NOMO-1 treated with DMSO at 0.1 percent for 48 hours (cell line): Measurements from ENCODE around the gene TADA2B.

Experiments
- DNase-seq: peaks from one replicate; lab custom pipeline; 2025; ENCODE audit not compliant: unreplicated experiment; lab: John Stamatoyannopoulos, UW

The TADA2B gene

GRCh38 chr4:7040765-7041164 lies 2.4 kb upstream of the TADA2B start:
- peak; percentile 78 for DNase-seq

GRCh38 chr4:7041246-7041645 lies 1.9 kb upstream of the TADA2B start:
- no peak for DNase-seq

DNA sequence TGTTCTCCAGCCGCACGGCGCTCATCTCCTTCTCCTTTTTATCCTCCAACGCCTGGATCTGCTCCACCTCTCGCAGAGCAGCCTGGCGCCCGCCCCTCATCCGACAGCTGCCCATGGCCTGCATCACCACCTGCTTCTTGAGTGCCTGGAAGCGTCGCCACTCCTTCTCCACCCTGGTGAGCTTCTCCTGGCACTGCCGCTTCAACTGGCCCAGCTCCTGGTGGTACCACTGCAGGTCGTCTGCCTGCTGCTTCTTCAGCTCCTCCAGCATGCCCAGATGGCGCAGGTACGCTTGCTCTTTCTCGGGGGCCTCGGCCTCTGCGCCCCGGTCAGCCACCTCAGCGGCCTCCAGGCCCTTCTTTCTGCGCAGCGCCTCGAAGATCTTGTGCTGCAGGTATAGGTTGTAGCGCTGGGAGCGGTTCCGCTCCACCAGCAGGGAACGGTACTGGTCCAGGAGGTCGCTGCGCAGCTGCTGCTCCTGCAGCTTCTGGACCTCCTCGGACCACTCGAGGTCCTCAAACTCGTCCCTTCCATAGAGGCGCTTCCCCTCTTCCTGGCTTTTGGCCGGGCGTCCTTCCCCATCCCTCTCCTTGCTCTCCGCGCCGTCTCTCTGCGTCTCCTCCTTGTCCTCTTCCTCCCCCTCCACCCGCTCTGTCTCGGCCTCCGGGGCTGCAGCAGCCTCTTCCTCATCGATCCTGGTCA lies 1.2 kb upstream of the TADA2B start:
- DNase-seq = no peak

DNA sequence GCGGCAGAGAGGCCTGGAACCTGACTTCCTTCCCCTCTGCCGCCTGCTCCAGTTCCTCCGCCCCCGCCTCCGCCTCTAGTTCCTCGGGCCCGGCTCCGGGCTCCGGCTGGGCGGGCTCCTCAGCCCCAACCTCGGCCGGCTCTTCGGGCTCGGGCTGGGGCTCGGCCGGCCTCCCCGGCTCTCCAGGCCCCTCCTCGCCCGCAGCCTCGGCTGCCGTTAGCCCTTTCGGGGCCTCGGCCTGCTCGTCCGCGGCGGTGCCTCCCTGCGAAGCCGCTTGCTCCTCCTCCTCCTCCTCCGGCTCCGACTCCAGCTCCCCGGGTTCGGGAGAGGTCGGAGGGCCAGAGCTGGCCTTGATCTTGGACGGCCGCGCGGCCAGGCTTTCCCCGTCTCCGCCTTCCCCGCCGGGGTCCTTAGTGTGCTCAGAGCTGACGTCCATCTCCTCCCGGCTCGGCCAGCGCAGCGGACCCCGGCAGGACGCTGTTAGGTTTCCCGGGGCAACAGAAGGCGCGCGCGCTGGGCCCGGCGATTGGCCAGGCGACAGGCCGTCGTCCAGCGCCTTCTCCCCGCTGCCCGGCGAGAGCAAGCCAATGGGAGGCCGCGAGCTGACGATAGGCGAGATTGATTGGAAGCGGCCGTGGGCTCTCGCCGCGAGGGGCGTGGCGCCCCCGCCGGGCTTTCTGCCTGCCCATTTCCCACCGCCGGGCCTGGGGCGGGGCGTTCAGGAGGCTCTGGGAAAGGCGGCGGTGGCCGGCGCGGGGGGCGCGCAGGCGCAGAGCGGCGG lies 479 bp upstream of the TADA2B start:
- DNase-seq = peak; percentile 97

DNA sequence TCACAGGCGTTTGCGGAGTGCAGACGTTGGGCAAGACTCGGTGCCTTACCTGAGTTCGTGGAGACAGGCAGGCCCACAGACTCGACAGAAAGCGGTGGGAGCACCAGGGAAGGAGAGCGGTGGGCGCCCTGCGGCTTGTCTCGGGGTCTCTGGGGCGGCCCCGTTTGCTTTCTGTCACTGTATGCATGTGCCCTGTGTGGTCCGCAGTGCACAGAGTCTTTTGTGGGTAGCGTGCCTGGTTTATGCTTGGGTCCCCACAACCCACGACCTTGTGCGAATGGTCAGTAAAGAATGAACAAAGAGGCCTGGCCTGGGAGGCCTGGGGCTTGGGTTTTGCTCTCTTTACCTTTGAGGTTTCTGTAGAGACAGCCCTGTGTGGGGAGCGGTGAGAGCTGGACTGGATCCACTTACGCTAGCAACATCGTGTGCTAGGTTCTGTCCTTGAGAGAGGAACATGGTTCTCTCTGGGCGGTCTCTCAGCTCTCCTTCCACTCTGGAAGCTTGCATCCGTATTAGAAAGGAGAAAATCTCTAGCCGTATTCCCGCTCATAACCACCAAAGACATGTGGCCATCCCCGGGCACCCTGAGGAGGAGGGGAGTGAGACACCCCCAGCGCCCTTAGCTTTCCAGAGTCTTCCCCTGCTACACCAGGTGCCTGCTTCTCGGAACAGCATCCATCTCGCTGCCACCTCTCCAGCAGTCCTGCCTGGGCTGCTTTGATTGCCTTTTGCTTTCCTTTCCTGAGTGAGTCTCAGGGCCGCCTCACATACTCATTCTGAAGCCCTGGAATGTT lies 1.2 kb downstream of the TADA2B start:
- no peak for DNase-seq

- DNase-seq = no peak
Measured at GRCh38 chr4:7045553-7045952, 2.4 kb downstream of the TADA2B start.

- DNase-seq = no peak
Measured at GRCh38 chr4:7045961-7046921, 3.1 kb downstream of the TADA2B start.

- no peak for DNase-seq
Measured at GRCh38 chr4:7046971-7047370, 3.8 kb downstream of the TADA2B start.

GRCh38 chr4:7048642-7049041 lies 5.5 kb downstream of the TADA2B start:
- DNase-seq = no peak

DNA sequence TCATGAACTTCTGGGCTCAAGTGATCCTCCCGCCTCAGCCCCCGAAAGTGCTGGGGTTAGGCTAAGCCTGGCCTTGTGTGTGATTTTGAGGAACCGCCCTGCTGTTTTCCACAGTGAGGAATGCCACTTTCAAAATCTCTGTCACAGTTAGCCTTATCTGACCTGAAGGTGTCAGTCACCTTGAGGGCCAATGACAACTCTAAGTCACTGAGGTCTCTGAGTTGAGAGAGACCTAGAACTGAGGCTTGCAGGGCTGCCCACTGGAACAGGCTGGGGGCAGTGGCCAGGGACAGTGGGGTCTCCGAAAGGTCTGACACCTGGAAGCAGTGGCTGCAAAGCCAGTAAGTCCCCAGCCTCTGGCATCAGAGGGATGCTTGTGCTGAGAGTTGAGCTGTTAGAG lies 6.1 kb downstream of the TADA2B start:
- DNase-seq = no peak

- no peak for DNase-seq
Measured at GRCh38 chr4:7049739-7050138, 6.6 kb downstream of the TADA2B start.

- DNase-seq = no peak
Measured at GRCh38 chr4:7050481-7051143, 7.4 kb downstream of the TADA2B start.

DNA sequence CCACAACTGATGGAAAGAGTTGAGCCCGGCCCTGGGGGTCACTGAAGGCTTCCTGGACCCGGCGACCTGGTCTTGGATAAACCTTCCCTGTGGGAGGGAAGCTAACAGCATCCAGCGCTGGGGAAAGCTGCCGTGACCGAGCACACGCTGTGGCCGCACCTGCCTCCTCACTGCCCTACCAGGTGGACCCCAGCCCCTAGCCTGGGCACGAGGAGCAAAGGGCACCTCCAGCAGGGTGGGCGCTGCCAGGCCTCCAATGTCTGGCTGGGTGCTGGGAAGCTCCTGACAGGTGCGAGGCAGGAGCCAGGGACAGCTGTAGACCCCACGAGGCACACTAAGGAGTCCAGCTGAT lies 7.9 kb downstream of the TADA2B start:
- DNase-seq = no peak

DNA sequence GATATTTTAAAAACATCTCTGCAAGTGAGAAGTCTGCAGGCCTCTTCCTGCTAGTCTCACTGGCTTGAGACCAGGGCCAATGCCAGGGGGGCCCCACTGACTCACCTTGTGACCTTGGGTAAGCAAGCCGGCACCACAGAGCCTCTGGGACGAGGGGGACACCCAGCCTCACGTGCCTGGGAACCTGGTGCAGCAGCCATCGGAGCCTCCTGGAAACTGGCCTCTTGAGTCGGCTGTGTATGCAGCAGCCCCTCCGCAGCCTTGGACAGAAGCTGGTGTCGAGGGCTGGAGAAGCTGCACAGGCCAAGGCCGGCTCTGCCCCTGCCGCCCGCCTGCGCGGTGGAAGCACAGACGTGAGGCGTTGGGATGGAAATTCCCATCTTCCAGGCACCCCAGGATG lies 8.7 kb downstream of the TADA2B start:
- no peak for DNase-seq

DNA sequence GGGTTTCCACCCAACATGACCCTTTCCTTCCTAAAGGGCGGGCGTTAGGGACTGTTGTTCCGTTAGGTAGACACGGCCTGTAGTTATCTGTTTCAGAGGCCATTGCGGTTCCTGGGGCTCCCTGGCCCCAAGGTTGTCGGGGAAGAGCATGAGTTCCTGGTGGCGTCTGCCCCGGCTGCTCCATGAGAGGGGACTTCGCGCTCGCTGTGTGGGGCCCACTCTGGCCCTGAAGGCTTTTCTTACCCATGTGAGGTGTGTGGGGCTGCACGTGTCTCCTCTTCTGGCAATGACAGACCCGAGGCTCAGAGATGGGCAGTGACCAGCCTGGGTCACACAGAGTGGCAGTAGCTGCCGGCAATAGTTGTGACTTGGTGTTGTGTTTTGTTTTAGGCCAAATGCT lies 9.1 kb downstream of the TADA2B start:
- no peak for DNase-seq

GRCh38 chr4:7052923-7053715 lies 9.9 kb downstream of the TADA2B start:
- DNase-seq = peak; percentile 92

- no peak for DNase-seq
Measured at GRCh38 chr4:7054106-7054880, 11.1 kb downstream of the TADA2B start.

GRCh38 chr4:7055111-7055989 lies 12.2 kb downstream of the TADA2B start:
- DNase-seq = no peak
